ENCODE results near the gene FCN1.

Gene FCN1

DNA sequence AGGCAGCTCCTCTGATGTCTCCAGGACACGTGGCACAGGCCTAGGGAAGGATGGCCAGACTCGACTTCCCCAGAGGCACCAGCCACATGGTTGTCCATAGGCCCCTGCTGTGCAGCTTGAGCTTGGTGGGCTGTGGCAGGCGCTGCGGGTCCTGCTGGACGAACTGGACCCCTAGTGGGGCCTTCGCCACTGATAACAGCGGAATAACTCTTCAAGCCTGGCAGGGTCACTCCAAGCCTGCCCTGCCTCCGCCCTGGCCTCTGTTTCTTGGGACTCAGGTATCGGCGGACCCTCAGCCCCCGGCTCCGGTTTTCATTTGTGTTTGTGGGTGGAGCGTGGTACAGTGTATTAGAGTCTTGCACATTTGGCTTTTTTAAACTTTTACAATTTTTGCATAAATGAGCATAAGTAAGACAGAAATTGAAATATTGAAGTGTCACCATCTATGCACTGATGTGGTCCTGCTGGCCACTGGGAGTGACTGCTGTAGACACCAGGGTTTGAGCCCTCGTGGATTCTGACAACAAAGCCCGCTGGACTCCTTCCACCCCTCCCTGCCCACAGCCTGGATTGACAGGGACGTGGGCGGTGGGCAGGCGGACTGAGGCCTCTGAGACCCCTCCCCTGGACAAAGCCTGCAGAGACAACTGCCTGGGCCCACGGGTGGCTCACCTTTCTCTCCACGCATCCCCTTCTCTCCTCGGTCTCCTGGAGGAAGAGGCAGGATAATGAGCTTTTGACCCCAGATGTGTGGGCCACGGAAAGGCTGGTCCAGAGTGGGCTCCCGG, 3.8 kb downstream of the FCN1 start:
- FAIRE-seq, result no peak

DNA sequence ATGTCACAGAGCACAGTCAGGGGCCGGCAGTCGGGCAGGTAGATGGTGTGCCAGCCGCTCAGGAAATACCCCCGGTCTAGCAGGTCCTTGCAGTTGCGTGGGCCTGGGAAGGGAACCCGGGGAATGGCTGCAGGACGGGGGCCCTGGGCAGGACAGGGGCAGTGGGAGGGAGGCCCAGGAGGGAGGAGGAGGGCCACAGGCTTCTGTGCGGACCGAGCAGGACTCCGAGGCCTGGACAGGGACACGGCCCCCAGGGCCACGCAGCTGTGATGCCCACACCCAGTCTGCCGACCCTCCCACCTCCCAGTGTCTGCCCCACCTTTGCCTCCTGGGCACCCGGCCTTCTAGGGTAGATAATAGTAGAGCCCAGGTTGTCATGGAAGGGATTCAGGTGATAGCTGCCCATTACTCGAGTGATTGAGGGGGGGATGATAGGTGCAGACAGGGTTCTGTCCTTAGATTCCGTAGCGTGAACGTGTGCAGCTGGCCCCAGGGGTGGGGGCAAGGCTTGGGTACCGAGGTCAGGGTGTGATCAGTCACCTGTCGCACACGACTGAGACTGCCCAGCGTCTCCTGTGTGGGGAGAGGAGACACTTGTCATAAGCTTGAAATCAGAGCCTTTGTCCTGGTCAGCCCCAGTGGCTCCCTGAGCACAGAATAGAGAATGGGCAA, 4.5 kb downstream of the FCN1 start:
- FAIRE-seq, result no peak

DNA sequence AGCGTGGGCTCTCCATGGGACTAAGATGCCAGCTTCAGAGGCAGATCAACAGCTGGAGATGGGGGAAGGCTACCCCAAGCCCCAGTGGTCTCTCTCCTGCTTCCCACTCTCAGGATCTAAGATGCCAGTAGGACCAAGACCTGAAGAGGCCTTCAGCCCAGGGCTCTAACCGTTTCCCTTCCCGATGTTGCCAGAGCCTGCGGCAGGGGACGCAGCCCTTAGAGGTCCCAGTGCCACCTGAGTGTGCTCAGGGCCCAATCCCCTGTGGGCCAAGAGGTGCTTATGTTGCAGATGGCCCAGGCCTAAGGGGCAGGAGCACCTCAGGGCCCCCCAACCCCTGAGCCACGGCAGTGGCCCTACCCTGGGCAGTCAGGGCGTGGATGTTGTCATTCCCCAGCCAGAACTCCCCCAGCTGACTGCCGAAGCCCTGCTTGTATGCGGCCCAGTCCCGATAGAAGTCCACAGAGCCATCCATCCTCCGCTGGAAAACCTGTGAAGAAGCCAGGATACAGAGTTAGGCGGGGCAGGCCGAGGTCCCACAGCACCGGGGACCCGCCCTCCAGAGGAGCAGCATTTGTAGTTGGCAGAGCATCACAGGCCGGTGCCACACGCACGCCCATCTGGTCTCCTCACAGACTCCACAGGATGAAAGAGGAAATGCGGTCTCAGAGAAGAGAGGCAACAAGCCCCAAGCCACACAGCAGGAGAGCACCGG, 5.4 kb downstream of the FCN1 start:
- FAIRE-seq, result no peak

DNA sequence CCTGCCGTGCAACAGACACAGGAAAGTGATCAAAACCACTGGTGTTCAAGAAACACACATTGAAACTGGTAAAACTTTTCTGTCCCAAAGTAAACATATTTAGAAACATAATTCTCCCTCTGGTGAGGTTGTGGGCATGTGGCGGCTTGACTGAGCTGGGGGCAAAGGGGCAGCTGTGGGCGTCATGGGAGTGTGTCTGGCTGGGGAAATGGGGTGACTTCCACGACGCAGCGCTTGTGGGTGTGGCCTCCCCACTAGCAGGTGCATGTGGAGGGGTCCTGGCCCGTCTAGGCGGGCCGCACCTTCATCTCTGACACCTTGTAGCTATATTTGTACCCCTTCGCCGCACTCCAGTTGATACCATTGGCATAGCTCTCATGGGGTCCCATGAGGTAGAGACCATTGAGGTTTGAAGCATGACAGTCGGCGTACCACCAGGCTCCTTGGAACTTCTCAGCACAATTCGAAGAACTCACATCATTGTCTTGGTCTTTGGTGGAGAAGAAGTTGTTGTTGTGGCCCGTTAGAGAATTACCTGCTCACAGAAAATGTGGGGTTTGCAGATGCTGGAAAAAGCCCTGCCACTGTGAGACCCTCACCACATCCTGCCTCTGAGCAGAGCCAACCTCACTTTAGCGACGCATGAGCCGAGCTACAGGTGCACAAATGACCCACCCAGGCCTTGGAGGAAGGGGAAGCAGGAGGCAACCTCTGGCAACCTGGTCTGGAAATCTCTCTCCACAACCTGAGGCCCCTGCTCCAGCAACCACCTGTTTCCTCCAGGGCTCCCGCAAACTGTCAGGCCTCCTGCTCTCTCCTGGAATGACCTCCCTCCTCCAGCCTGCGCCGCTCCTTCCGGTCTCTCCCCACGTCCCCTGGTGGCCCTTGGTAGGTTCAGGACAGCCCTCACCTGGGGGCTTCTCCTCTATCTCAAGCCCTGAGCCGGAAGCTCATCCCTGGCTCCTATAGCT, 7.9 kb downstream of the FCN1 start:
- FAIRE-seq, result no peak

DNA sequence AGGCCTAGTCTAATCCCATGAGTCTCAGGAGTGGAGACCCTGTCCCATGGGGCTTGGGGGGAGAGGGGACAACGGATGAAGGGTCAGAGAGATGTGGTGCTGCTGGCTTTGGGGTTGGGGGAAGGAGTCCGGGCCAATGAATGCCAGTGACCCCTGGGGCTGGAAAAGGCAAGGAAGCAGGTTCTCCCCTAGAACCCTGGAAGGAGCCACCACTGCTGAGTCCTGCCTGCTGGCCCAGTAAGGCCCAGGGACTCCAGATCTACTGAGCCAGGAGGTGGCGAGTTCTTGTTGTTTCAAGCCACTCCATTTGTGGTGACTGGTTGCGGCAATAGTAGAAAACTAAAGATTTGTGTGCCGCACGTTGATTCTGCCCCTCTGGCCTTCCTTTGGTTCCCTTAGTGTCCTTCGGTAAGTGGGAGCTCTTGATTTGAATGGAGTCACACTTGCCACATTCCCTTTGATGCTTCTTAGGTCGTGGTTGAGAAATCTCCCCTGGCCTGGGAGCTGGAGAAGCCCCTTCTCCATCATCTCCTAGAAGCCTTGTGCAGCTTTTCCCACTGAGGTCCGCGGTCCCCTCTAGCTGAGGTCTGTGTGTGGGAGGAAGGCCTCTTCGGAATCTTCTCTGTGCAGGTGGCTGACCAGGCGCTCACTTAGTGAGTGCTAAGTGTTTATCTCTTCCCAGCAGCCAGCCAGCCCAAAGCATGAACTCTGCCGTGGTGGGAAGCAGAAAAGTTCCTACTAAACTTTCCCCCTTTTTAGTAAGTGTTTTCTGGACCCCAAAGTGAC, 9.0 kb downstream of the FCN1 start:
- FAIRE-seq, result no peak

DNA sequence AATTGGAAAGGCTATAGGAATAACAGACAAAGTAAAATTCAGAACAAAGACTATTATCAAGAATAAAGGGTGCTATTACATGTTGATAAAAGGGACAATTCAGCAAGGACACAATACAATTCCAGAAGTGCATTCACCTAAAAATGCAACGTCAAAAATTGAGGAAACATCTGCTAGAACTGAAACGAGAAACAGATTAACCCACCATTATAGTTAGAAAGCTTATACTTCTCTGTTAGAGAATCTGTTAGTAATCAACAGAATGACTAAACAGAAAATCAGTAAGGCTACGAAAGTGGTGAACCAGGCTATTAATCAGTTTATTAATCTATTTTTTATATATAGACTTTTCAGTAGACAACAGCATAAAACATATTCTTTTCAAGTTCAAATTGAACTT, 14.8 kb downstream of the FCN1 start:
- FAIRE-seq, result no peak

DNA sequence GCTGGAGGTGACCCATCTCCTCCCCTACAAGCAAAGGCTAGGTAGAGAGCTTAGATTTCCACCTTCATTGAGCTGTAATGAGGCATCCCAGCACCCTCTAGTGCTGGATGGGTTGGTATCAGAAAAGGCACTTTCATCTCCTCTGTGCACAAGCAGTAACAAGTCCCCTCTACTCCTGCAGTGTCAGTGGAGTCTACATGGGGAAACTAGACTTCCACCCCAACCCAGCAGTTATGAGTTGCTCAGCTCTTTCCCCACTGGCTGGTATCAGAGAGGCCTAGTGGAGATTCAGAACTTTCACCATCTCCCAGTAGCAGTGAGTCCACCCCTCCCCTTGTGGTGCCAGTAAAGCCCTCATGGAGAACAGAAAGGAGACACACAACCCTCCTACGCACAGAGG, 17.9 kb downstream of the FCN1 start:
- no peak for FAIRE-seq

DNA sequence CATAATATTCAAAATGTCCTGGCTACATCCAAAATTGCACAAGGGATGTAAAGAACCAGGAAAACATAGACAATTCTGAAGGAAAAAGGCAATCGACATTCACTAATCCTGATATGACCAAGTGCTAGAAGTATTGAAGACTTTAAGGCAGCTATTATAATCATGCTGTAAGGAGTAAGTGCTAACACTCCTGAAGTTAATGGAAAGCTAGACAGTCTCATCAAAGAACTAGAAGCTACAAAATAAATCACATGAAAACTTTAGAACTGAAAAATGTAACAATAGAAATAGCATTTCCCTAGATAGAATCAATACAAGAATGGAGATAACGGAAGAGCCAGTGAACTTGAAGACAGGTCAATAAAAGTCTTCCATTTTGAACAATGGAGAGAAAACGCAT, 18.5 kb downstream of the FCN1 start:
- FAIRE-seq, result no peak

DNA sequence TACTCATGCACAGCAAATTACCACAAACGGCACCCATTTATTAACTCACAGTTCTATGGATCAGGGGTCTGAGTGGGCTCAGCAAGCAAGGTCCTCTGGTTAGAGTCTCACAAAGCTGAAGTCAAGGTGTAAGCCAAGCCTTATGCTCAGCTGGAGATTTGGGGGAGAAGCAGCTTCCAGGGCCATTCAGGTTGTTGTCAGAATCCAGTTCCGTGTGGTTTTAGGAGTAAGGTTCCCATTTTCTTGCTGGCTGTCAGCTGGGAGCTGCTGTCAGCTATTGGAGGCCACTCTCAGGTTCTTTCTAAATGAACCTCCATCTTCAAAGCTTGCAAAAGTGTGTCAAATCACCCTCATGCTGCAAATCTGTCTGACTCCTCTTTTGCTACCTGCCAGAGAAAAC, 19.4 kb downstream of the FCN1 start:
- no peak for FAIRE-seq

DNA sequence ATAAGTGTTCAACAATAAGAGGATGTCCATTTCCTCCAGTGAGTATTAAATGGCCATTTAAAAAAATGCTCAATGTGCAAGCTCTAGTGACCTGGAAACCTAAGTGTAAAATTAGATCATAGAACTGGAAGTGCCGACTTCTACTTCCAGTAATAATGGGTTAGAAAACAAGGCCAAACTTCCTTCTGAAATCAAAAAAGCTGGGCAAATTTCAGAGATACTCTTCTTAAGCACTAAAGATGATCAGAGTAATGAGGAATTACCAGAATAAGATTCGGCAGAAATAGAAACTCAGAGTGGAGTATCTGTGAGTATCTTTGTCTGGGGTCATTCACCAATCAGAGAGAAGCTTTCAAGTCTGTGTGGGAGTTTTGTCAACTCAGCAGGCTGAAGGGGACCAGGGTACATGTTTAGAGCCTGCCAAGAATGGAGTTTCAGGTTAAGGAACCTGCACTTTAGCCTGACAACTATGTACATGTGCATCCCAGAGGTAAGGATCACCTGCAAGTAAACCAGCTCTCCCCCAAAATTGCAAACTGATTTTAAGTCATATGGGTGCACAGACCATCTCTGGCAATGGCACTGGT, 20.0 kb downstream of the FCN1 start:
- FAIRE-seq, result no peak

DNA sequence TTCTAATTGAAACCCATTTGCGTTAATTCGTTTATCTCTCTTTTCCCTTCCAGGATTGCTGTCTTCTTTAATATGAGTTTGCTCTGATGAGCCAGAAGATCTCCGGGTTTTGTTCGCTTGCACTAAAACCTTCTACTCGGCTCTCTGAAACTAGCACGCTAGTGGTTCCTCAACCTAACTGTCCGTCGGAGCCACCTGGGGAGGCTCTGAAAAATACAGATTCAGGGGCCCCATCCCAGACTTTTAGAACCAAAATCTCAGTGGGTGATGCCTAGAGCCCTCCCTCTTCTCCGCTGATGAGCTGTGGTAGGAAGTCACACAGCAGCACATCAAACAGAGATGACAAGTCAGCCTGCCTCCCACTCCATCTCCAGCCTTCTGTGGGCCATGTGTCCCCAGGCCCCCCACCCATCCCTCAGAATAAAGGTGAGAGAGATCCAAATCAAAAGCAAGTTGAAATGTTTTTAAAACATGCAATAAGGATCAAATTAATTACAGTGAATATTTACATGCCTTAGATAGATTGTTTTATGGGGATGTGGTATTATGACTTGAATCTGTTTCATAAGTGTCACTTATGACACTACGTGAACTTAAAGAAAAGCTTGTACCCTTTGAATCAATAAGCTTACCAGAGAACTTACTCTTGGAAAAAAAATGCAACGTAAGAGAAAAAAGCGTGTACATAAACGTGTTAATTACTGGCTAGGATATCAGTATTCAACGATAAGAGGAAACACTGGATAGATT, 20.7 kb downstream of the FCN1 start:
- FAIRE-seq, result no peak

DNA sequence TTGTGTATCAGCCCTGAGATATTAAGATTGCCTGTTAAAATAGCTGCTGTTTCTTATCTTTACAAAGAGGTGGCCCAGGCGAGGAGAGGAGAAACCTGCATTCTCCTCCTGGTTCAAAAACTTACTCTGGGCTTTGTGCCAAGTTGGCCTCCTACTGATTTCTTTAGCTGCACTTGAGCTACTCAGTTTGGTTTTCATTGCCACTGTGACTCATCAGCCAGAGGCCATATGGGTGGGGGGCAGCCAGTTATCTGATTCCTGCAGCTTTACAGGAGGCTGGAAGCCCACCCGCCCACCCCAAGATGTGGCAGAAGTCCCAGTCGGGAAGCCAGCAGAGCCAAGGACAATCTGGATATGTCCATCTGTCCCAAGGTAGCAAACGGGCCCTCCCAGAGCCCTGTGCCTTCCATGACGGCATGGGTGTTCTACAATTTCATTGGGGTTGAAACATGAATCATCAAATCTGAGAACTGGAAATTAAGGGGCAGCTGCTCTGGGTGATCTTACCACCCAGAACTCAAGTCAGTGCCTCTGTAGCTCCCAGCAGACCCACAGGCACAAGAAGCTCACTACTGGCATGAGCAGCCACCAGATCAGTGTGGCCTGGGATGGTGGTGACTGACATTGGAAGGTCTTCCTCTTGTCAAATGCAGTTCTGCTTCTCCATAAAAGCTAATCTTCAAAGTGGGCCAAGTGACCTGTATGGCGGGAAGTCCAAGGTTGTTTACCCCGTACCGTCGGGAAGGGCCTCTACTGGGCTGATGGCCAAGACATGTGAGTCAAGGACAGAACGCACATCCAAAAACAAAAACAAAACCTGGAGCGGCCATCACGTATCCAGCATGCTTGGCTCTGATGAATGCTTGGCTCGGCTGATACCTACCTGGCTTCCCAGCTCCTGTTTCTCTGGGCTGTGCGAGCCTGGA, 21.5 kb downstream of the FCN1 start:
- FAIRE-seq, result no peak

DNA sequence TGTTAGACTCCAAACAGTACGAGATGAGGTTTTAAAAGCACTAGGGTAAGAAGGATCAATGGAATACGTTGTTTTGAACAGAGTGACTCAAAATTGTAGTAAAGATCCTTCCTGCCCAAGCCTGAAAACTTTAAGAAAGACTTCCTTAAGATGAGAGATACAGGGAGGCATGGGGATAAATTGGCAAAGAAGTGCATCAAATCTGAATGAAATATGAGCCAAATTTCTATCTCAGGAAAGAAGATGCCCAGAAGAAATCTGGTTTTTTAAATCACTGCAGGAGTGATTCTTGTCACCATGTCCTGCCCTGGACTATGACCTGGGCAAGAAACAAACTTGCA, 22.2 kb downstream of the FCN1 start:
- FAIRE-seq, result no peak

DNA sequence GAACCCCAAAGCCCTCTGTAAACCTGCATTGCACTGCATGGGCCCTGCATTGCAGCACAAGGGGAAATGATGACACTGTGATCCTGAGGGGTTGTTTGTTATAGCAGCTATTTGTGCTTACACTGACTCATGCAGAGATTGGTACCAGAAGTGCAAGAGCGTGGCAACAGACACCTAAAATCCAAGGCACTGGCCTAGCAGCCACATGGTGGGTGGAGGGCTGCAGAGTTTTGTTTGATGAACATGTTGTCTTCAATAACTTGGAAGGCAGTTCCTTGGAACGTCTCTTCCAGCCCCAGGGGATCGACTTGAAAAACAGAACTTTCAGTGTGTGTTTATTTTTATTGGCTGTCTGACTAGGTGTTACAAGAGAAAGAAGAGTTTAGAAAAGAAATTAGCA, 22.6 kb downstream of the FCN1 start:
- no peak for FAIRE-seq

DNA sequence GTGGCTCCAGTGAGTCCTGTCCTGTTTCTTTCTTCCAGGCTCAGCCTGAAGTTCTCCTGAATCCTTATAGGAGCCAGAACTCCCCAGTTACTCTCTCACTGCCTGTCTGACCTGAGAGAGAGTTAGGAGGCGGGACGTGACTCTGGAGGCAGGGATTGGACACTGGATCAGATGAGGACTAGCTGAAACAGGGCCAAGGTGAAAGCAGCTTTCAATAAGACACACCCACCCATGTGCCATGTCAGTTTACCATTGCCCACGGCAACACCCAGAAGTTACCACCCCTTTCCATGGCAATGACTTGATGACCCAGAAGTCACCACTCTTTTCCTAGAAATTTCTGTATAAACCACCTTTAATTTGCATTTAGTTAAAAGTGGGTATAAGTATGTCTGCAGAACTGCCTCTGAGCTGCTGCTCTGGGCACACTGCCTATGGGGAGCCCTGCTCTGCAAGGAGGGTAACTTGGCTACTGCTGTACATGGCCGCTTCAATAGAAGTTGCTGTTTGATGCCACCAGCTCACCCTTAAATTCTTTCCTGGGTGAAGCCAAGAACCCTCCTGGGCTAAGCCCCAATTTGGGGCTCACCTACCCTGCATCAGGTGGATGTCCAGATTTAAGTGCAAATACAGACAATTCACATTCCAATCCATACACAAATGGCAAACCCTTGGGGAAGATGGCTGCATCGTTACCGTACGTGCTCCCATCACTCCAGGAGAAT, 23.4 kb downstream of the FCN1 start:
- no peak for FAIRE-seq

DNA sequence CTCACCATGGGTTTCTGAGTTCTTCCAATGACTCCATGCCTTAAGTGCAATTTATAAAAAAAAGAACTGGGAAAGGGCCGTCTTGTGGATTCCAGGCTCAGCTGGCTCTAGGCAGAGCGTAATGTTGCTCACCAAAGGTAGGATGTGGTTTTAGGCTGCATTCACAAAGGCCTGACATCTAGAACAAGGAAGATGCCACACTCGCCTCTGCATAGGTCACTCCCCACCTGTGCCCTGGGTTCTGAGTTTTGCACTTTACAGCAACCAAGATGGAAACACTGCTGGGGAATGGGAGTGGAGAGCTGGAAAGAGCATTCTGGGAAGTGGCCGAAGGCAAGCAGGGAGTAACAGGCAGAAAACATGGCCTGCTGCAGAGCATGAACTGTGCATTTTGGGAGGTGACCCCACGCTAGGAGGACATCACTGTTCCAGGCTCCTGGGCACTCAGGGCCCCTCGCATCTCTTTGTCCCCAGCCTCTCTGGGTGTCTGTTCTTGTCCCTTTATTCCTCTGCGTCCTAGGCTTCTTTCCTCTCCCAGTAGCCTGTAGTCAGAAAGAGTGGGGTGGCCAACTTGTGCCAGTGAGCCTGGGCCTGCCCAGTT, 24.8 kb downstream of the FCN1 start:
- no peak for FAIRE-seq

DNA sequence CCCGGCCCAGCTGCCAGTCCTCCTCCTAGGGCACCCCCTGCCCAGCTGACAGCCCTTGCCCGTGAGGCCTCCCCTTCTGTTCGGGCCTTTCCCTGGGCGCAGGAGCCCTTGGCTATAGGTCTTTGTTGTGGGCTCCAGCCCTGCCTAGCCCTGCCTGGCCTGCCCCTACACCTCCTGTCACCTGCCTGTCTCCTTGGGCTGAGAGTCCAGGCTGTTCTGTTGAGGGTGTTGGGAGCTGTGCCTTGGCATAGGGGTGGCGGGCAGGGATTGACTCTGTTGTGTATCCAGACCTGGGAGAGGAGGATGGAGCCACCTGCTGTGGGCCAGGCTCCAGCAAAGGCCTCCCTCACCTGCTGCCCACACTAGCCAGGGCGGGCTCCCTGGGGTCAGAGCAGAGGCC, 25.5 kb downstream of the FCN1 start:
- no peak for FAIRE-seq

DNA sequence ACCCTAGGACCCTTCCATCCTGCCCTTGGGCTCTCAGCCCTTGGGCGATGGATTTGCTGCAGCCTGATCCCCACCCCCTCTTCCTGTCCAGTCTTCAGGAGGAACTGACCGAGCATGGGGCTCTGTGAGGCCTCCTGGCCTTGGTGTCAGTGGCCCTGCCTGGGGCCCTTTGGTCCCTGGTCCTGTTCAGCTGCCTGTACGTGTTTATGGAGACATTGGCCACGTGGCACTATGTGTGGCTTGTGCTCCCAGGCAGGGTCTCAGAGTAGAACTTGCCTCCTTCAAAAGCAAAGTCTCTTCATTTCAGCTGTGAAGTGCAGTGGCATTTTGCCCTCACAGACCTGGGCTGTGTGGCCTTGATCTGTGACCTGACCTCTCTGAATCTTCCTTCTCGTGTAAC, 26.0 kb downstream of the FCN1 start:
- FAIRE-seq, result no peak

DNA sequence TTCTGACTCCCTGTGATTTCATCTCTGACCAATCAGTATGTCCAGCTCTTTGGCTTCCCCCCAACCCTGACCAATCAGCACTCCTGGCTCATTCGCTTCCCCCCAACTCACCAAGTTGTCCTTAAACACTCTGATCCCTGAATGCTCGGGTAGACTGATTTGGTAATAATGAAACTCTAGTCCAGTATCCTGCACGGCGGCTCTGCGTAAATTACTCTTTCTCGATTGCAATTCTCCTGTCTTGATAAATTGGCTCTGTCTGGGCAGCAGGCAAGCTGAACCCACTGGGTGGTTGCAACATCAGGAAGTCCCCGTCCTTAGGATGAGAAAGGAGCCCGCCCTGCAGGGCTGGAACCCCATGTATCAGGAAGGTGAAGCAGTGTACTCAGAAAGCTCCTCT, 26.7 kb downstream of the FCN1 start:
- FAIRE-seq, result no peak

All from endometrium (tissue), 2 donors.